ENCODE measurements around the gene INPP4A. TPM values are rescaled to one million over a fixed set of nuclear protein-coding genes. Genes with fewer than 3 reads are reported as not detected.

INPP4A gene
- total RNA-seq, 1 experiment from 2014 or later: 26.7 TPM

DNA sequence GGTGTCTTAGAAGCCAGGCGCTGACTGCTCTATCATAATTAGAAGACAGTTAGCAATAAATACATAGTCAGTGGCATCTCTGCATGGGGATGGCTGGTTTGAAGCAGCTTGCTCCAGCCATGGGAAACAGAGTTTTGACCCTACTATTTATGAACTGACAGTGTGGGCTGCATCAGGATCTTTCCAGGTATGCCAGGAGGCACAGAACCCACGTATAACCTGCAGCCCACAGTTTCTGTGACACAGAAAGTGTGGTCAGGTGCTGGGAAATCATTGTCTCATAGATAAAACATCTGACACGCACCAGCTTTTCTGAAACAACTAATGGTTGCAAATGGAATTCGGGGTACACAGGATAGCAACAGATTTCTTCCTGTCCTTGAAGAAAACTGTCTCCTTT lies 34.7 kb downstream of the INPP4A start:
- Mint-ChIP-seq H3K27ac (ENCODE audit: unreplicated experiment) (no peak overlapping the region), H3K4me1 (ENCODE audit: low read depth, unreplicated experiment) (peaks cover 93% of the 10 kb centered on the region), H3K36me3 (ENCODE audit: insufficient read depth, unreplicated experiment) (peaks cover 20% of the 10 kb centered on the region), H3K4me3 (ENCODE audit: low read depth, unreplicated experiment) (no peak overlapping the region), H3K27me3 (ENCODE audit: unreplicated experiment) (no peaks in the 10 kb centered on the region), H3K9me3 (ENCODE audit: low read depth, unreplicated experiment) (no peaks in the 10 kb centered on the region)
- CTCF ChIA-PET: interaction anchor here (0.6 to 1.9 kb wide), 4 partner anchors 9 to 599 kb away, joined by 3 to 7 read pairs (median 4); no protein-coding TSS in a partner anchor
- BruUV-seq (replicated peaks): no TSS peak
- intact Hi-C loops (cut with micrococcal nuclease; ENCODE audit: unreplicated experiment): no loop called here
- no peak for DNase-seq
- TF ChIP-seq, protein P1, sequence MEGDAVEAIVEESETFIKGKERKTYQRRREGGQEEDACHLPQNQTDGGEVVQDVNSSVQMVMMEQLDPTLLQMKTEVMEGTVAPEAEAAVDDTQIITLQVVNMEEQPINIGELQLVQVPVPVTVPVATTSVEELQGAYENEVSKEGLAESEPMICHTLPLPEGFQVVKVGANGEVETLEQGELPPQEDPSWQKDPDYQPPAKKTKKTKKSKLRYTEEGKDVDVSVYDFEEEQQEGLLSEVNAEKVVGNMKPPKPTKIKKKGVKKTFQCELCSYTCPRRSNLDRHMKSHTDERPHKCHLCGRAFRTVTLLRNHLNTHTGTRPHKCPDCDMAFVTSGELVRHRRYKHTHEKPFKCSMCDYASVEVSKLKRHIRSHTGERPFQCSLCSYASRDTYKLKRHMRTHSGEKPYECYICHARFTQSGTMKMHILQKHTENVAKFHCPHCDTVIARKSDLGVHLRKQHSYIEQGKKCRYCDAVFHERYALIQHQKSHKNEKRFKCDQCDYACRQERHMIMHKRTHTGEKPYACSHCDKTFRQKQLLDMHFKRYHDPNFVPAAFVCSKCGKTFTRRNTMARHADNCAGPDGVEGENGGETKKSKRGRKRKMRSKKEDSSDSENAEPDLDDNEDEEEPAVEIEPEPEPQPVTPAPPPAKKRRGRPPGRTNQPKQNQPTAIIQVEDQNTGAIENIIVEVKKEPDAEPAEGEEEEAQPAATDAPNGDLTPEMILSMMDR (IDR thresholded peaks at IDR 0.05; ENCODE audit: unreplicated experiment): no peak

DNA sequence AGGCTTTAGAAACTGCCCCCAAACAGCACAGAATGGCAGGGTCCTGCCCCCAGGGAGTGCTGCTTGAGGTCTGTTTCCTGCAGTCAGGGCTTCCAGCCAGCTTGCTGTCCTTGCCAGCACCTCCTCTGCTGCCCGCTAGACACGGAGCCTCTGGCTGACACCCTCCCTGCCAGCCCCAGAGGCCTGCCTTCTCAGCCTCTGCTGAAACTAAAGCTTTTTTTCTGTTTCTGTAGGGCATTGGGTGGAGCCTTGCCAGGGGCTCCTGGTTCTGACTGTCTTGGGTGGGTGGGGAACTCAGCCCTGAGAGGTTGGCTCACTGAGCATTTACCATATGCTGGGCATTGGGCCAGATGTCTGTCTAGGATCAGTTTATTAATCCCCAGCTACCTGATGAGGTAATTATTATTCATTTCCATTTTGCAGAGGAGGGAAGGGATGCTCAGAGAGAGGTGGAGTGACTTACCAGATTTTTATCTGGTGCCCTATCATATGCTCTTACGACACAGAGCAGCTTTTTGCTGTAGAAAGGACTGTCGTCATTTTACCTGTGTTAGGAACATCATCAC lies 35.4 kb downstream of the INPP4A start:
- Mint-ChIP-seq H3K27ac (ENCODE audit: unreplicated experiment) (peak overlapping the region; percentile 36), H3K36me3 (ENCODE audit: insufficient read depth, unreplicated experiment) (peaks cover 21% of the 10 kb centered on the region), H3K4me1 (ENCODE audit: low read depth, unreplicated experiment) (peaks cover 95% of the 10 kb centered on the region), H3K9me3 (ENCODE audit: low read depth, unreplicated experiment) (no peaks in the 10 kb centered on the region), H3K27me3 (ENCODE audit: unreplicated experiment) (no peaks in the 10 kb centered on the region), H3K4me3 (ENCODE audit: low read depth, unreplicated experiment) (no peak overlapping the region)
- no TSS peak for BruUV-seq (replicated peaks)
- CTCF ChIA-PET: interaction anchor here (0.6 to 1.9 kb wide), 4 partner anchors 8 to 598 kb away, joined by 3 to 7 read pairs (median 4); no protein-coding TSS in a partner anchor
- DNase-seq: peak; percentile 70
- TF ChIP-seq, protein P1 (IDR thresholded peaks at IDR 0.05; ENCODE audit: unreplicated experiment): no peak
- intact Hi-C loops (cut with micrococcal nuclease; ENCODE audit: unreplicated experiment): loop anchor here (5.0 kb wide), 2 partner anchors 33 to 68 kb away; no protein-coding TSS in a partner anchor

DNA sequence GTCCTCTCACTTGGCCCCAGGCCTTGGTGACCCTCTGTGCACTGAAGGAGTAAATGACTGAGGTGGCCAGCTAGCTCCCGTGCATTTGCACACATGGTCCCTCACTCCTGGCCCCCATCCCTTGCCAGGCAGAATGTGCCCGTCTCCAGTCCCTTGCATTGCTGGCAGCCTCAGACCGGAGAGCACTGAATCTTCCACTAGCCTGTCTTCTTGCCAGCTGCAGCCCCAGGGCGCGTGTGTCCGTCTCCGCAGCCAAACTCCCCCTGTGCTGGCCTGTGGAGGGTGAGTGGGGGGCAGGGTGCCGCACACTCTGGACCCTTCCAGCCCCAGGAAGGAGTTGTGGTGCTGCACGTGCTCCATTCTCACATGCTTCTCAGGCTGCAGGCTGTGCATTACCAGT lies 35.9 kb downstream of the INPP4A start:
- CTCF ChIA-PET: interaction anchor here (1.1 to 1.9 kb wide), 2 partner anchors 8 to 68 kb away, joined by 4 to 7 read pairs; no protein-coding TSS in a partner anchor
- H3K27ac Mint-ChIP-seq (ENCODE audit: unreplicated experiment): peak overlapping the region; percentile 36
- TF ChIP-seq, protein P1 (IDR thresholded peaks at IDR 0.05; ENCODE audit: unreplicated experiment): no peak
- no peak for DNase-seq
- H3K9me3 Mint-ChIP-seq (ENCODE audit: low read depth, unreplicated experiment): no peaks in the 10 kb centered on the region
- peaks cover 21% of the 10 kb centered on the region for H3K36me3 Mint-ChIP-seq (ENCODE audit: insufficient read depth, unreplicated experiment)
- H3K4me1 Mint-ChIP-seq (ENCODE audit: low read depth, unreplicated experiment): peaks cover 92% of the 10 kb centered on the region
- intact Hi-C loops (cut with micrococcal nuclease; ENCODE audit: unreplicated experiment): loop anchor here (5.0 kb wide), 2 partner anchors 33 to 68 kb away; no protein-coding TSS in a partner anchor
- no peaks in the 10 kb centered on the region for H3K27me3 Mint-ChIP-seq (ENCODE audit: unreplicated experiment)
- no peak overlapping the region for H3K4me3 Mint-ChIP-seq (ENCODE audit: low read depth, unreplicated experiment)
- BruUV-seq (replicated peaks): no TSS peak

DNA sequence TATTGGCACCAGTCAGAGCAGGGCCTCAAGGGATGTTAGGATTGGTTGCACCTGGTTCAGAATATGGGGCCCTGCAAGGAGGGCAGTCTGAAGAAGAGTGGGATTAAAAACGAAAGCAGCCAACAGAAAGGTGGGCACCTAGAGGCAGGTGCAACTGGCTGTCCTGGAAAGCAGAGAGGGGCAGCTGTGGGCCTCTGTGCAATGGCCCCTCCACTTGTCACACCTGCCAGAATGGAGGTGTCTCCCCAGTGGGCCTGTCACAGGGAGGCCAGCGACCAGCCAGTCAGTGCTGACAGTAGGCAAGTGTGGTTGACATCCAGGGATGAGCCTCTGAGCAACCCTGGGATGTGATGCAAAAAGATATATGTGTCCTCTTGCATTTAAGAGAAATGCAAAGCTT lies 37.7 kb downstream of the INPP4A start:
- no peaks in the 10 kb centered on the region for H3K27me3 Mint-ChIP-seq (ENCODE audit: unreplicated experiment)
- intact Hi-C loops (cut with micrococcal nuclease; ENCODE audit: unreplicated experiment): loop anchor here (5.0 kb wide), 2 partner anchors 35 to 70 kb away; no protein-coding TSS in a partner anchor
- H3K9me3 Mint-ChIP-seq (ENCODE audit: low read depth, unreplicated experiment): no peaks in the 10 kb centered on the region
- no peak overlapping the region for H3K27ac Mint-ChIP-seq (ENCODE audit: unreplicated experiment)
- DNase-seq: no peak
- CTCF ChIA-PET: no interaction called here
- TF ChIP-seq, protein P1 (IDR thresholded peaks at IDR 0.05; ENCODE audit: unreplicated experiment): no peak
- peaks cover 21% of the 10 kb centered on the region for H3K36me3 Mint-ChIP-seq (ENCODE audit: insufficient read depth, unreplicated experiment)
- H3K4me1 Mint-ChIP-seq (ENCODE audit: low read depth, unreplicated experiment): peaks cover 90% of the 10 kb centered on the region
- no peak overlapping the region for H3K4me3 Mint-ChIP-seq (ENCODE audit: low read depth, unreplicated experiment)
- no TSS peak for BruUV-seq (replicated peaks)
